CD4-positive, alpha-beta T cell treated with Interleukin-6 at 100 ng/mL for 8 hours (primary cell): ENCODE results near the gene SYNGAP1.

Source experiments
- DNase-seq: peaks from one replicate; pipeline ENCODE4 v3.0.0-alpha.2; 2020; ENCODE audit warnings: mixed read lengths, low spot score

SYNGAP1 gene

DNA sequence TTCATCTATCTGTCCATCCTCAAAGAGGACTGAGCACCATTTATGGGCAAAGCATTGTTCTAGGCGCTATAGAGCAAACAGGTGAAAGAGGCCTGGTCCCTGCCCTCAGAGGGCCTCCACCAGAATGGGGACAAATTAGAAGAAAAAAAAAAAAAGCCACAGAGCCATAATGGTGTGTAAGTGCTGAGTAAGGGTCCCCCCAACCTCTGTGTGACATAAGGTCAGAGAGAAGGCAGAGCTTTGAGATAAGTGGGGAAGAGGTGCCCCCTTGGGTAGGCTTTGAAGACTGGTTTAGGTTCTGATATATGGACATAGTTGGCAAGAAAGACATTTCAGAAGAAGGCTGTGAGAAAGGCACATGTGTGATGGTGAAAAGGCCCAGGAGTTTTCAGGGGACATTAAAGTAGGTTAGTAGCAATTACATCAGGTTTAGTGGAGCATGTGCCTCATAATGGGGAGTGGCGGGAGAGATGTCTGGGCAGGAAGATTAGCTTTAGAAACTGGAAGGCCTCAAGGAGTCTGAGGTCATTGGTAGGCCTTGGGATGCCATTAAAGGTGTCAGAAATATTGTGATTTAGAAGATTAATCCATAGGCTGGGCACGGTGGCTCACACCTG, 19.2 kb downstream of the SYNGAP1 start:
- DNase-seq = no peak

GRCh38 chr6:33439956-33440648, 20.2 kb downstream of the SYNGAP1 start:
- no peak for DNase-seq

GRCh38 chr6:33440649-33441309, 20.9 kb downstream of the SYNGAP1 start:
- no peak for DNase-seq

DNA sequence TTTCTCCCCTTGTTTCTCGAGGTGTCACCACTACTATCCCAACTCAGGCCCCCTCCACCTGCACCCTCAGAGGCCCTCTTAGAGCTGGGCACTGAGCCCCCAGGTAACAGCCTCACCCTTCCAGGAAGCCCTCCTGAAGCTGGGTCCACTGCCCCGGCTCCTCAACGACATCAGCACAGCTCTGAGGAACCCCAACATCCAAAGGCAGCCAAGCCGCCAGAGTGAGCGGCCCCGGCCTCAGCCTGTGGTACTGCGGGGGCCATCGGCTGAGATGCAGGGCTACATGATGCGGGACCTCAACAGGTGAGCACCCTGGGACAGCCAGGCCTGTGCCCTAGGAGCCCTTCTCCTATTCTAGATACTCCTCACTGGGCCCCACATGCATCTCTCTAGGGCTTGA, 21.6 kb downstream of the SYNGAP1 start:
- no peak for DNase-seq

GRCh38 chr6:33442283-33442682, 22.4 kb downstream of the SYNGAP1 start:
- DNase-seq = no peak

DNA sequence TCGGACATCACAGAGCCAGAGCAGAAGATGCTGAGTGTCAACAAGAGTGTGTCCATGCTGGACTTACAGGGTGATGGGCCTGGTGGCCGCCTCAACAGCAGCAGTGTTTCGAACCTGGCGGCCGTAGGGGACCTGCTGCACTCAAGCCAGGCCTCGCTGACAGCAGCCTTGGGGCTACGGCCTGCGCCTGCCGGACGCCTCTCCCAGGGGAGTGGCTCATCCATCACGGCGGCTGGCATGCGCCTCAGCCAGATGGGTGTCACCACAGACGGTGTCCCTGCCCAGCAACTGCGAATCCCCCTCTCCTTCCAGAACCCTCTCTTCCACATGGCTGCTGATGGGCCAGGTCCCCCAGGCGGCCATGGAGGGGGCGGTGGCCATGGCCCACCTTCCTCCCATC, 23.2 kb downstream of the SYNGAP1 start:
- DNase-seq = no peak

- no peak for DNase-seq
These were observed 24.0 kb downstream of the SYNGAP1 start for GRCh38 chr6:33443619-33444504.

GRCh38 chr6:33445119-33445603, 25.3 kb downstream of the SYNGAP1 start:
- no peak for DNase-seq

DNA sequence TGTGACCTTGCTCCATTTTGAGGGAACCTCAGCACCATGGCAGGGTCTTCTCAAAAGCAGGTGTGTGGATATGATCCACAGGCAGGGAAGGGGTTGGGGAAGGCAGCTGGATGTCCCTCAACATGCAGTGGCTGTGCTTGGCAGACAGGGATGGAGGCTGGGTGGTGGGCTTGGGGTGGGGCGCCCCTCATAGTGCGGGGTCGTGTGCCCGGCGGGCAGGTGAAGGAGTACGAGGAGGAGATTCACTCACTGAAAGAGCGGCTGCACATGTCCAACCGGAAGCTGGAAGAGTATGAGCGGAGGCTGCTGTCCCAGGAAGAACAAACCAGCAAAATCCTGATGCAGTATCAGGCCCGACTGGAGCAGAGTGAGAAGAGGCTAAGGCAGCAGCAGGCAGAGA, 26.5 kb downstream of the SYNGAP1 start:
- no peak for DNase-seq

- no peak for DNase-seq
These were observed 30.6 kb downstream of the SYNGAP1 start for GRCh38 chr6:33450434-33450833.

- DNase-seq = no peak
These were observed 31.7 kb downstream of the SYNGAP1 start for GRCh38 chr6:33451606-33452005.

DNA sequence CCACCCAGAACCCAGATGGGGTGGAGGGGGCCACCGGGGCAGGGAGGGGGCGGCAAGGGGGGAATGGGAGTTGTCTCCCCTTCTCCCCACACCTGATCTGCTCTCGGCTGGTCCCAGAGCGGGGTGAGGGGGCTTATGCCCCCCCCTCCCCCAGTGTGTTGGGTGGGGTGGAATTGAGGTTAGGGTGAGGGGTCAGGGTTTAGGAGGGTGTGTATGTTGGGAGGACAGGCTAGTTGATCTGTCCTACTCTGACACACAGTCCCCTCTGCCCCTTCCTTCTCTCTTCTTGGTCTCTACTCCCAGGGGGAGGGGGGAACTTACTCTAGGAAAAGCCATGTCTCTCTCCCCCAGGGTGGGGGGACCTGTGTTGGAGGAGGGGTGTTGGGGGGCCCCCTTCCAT, 32.6 kb downstream of the SYNGAP1 start:
- no peak for DNase-seq

GRCh38 chr6:33453393-33454008, 33.6 kb downstream of the SYNGAP1 start:
- peak; percentile 19 for DNase-seq

DNA sequence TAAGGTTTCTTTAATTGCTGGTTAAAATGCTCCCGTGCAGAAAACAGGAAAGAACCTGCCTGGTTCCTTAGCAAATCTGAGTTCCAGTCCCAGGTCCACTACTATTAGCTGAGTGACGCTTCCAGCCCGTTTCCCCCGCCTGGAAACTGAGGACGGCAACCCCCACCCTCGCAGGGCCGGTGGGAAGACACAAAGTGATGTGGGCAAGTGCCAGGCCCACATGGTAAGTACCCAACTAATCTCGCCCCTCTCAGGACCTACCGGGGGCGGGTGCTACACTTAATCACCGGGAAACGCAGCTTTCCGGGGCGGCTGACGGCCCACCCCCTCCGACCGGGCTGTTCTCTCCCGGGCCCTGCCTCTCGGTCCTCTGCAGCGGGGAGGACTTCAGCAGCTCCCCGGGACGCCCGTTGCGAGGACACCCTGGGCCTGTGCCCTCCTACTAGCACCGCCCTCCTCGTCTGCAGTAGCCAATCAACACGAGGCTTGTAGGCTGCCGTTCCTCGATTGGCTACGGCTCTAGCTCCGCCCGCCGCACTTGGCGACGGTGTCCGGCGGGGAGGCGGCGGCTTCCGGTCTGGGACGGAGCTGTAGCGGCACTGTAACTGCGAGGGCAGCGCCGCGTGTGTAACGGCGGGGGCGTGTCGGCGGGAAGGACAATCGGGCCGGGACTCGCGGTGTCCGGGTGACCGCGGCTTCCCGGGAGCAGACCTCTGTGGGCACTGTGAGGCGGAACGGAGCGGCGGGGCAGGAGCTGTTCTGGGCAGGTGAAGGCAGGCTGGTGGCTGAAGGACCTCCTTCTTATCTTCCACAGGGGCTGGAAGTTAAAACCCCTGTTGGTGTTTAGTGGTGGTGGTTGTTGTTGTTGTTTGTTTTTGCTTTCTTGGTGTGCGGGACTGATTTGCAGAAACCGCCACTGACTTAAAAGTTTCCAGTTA, 34.4 kb downstream of the SYNGAP1 start, which contains the start of gene ZBTB9:
ZBTB9 (plus strand) TSS at position 568 of the 938 bp plus-strand sequence. CDS start 525 bp downstream, outside the sequence.
- DNase-seq = peak; percentile 95

GRCh38 chr6:33455051-33455450, 35.2 kb downstream of the SYNGAP1 start:
- DNase-seq = no peak

- no peak for DNase-seq
These were observed 36.3 kb downstream of the SYNGAP1 start for GRCh38 chr6:33456156-33456555.

DNA sequence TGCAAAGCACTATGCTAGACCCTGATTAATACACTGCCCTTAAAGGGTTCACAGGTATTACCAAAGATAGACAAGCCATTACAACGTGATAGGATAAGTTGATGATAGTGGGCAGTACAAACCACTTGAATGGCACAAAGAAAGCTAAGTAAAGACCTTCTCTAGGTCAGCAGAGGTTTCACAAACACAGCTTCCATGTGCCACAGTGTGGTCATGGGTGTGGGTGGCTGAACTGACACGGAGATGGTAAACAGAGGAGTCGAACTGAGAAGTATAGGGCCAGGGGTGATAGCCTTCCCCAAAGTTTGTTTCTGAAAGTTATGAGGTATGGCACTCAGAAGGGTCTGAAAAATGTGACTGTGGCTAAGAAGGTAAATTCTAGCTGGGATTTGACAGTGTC, 38.8 kb downstream of the SYNGAP1 start:
- no peak for DNase-seq

DNA sequence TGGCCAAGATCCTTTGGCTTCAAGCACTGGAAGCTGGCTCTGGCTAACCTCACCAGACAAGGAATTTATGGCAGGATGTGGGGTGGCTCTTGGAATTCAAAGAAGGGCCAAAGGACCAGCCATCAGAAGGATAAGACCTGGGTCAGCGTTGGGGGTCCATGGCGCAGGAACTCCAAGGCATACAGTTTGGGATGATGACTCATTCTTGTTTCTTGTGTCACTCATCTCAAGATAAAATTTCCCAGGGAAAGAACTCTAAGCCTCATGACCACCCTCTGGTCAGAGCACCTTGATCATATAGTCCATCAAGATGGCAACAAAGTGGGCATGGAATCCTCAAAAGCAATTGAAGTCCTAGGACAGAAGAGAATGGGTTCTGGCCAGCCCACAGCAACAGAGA, 39.4 kb downstream of the SYNGAP1 start:
- DNase-seq = no peak

DNA sequence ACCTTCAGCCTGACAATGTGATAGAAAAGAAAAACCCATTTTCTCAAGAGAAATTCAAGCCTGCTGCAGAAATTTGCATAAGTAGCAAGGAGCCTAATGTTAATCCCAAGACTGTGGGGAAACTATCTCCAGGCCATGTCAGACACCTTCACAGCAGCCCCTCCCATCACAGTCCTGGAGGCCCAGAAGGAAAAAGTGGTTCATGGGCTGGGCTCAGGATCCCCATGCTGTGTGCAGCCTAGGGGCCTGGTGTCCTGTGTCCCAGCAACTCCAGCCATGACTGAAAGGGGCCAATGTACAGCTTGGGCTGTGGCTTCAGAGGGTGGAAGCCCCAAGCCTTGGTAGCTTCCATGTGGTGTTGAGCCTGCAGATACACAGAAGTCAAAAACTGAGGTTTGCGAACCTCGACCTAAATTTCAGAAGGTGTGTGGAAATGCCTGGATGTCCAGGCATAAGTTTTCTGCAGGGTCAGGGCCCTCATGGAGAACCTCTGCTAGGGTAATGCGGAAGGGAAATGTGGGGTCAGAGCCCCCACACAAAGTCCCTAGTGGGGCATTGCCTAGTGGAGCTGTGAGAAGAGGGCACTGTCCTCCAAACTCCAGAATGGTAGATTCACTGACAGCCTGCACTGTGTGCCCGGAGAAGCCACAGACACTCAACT, 46.3 kb downstream of the SYNGAP1 start:
- no peak for DNase-seq

DNA sequence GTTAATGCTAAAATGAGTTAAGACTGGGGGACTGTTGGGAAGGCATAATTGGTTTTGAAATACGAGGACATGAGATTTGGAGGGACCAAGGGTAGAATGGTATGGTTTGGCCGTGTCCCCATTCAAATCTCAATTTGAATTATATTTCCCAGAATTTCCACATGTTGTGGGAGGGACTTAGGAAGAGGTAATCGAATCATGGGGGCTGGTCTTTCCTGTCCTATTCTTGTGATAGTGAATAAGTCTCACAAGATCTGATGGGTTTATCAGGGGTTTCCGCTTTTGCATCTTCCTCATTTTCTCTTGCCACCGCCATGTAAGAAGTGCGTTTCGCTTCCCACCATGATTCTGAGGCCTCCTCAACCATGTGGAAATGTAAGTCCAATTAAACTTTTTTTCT, 47.2 kb downstream of the SYNGAP1 start:
- DNase-seq = no peak
